H1 (cell line): ENCODE results near the gene PBX2. TPM values are rescaled to one million over a fixed set of nuclear protein-coding genes. Genes with fewer than 3 reads are reported as not detected.
A peak's percentile ranks its signal among the peaks of the same experiment; 100 is the strongest.

Source experiments
- CTCF ChIA-PET: fragments of 300-600 bp; sonication (Branson Sonifier 250); formaldehyde crosslinking; loops from one replicate; lab custom pipeline; 2021; ENCODE audit not compliant: partially characterized antibody; lab: Charles Lee
- POLR2A ChIA-PET: fragments of 300-600 bp; sonication (Branson Sonifier 250); formaldehyde crosslinking; loops from one replicate; lab custom pipeline; 2021; ENCODE audit warnings: inconsistent platforms; ENCODE audit not compliant: partially characterized antibody; lab: Charles Lee
- DNase-seq, 2 experiments: peaks; one replicate each; pipeline versions ENCODE4 v3.0.0 to v3.0.0-alpha.2; 2010 to 2022; ENCODE audit warnings: low spot score in 2 of 2, low read depth in 1 of 2, mixed read lengths in 1 of 2
- FAIRE-seq: peaks from 2 replicates; lab custom pipeline; 2011; peaks lifted over from hg19 to GRCh38; lab: Jason Lieb, UNC
- H2AFZ ChIP-seq: 2 replicates; pipeline ENCODE4 v1.8.1; 2012; ENCODE audit warnings: low read length, inconsistent platforms
- H2AK5ac ChIP-seq: 2 replicates; pipeline ENCODE4 v1.6.1; 2013; ENCODE audit warnings: low read depth, low read length
- H2BK120ac ChIP-seq: replicated peaks from 2 replicates; pipeline ENCODE3; 2013; ENCODE audit warnings: low read depth, low read length, inconsistent platforms
- H2BK12ac ChIP-seq: 2 replicates; pipeline ENCODE4 v1.6.1; 2013; ENCODE audit warnings: low read depth, low read length
- H2BK15ac ChIP-seq: 2 replicates; pipeline ENCODE4 v1.6.1; 2013; ENCODE audit warnings: low read length
- H2BK20ac ChIP-seq: 2 replicates; pipeline ENCODE4 v1.6.1; 2013; ENCODE audit warnings: low read length
- H2BK5ac ChIP-seq: 2 replicates; pipeline ENCODE4 v1.6.1; 2013; ENCODE audit warnings: low read depth, low read length
- H3K14ac ChIP-seq: 2 replicates; pipeline ENCODE4 v1.6.1; 2013; ENCODE audit warnings: inconsistent platforms; ENCODE audit not compliant: insufficient read length
- H3K18ac ChIP-seq: 2 replicates; pipeline ENCODE4 v1.6.1; 2013; ENCODE audit warnings: low read length; ENCODE audit errors: extremely low read depth
- H3K23ac ChIP-seq: 2 replicates; pipeline ENCODE4 v1.6.1; 2013; ENCODE audit warnings: inconsistent platforms; ENCODE audit not compliant: insufficient read length
- H3K23me2 ChIP-seq: 2 replicates; pipeline ENCODE4 v1.6.1; 2013; ENCODE audit warnings: low read depth, low read length
- H3K27ac ChIP-seq: 2 replicates; pipeline ENCODE4 v1.6.1; 2011; ENCODE audit warnings: low read depth, low read length, inconsistent platforms
- H3K27me3 ChIP-seq, 4 experiments: replicated peaks in 1 of 4; 1 replicate in 1 of 4; 2 replicates in 3 of 4; pipeline versions ENCODE4 v1.6.1 to v1.8.1; 2011 to 2013; ENCODE audit warnings: low read length in 3 of 4, mild to moderate bottlenecking in 3 of 4, inconsistent platforms in 2 of 4, mixed read lengths in 2 of 4, moderate library complexity in 1 of 4; ENCODE audit not compliant: control insufficient read depth in 3 of 4, insufficient read depth in 3 of 4; ENCODE audit errors: extremely low read depth in 1 of 4
- H3K36me3 ChIP-seq, 4 experiments: 2 replicates each; pipeline versions ENCODE4 v1.6.1 to v1.8.1; 2011 to 2013; ENCODE audit warnings: mild to moderate bottlenecking in 4 of 4, low read length in 3 of 4, moderate library complexity in 2 of 4, control low read depth in 1 of 4, inconsistent platforms in 1 of 4; ENCODE audit not compliant: insufficient read depth in 4 of 4, control insufficient read depth in 2 of 4
- H3K4ac ChIP-seq: replicated peaks from 2 replicates; pipeline ENCODE3; 2013; ENCODE audit warnings: low read length, low read depth, mixed read lengths, inconsistent platforms; ENCODE audit not compliant: insufficient read length
- H3K4me1 ChIP-seq, 4 experiments: replicated peaks in 1 of 4; 1 replicate in 1 of 4; 2 replicates in 3 of 4; pipeline versions ENCODE4 v1.6.1 to v1.8.1; 2011 to 2013; ENCODE audit warnings: low read length in 3 of 4, inconsistent platforms in 2 of 4, mixed read lengths in 1 of 4; ENCODE audit not compliant: insufficient read depth in 4 of 4, control insufficient read depth in 3 of 4
- H3K4me2 ChIP-seq, 2 experiments: 2 replicates each; pipeline versions ENCODE4 v1.6.1 to v1.8.1; 2011 to 2013; ENCODE audit warnings: low read depth in 2 of 2, low read length in 2 of 2, control low read depth in 1 of 2, inconsistent platforms in 1 of 2, mild to moderate bottlenecking in 1 of 2; ENCODE audit not compliant: insufficient read depth in 1 of 2
- H3K4me3 ChIP-seq, 4 experiments: fragments of 200-600, 300-600 bp in 1 of 4; sonication (generic), shearing (Covaris generic), sonication (Bioruptor Twin) in 1 of 4; 2 replicates each; pipeline versions ENCODE4 v1.5.1 to v1.8.1; 2011 to 2016; ENCODE audit warnings: low read length in 4 of 4, low read depth in 3 of 4, control low read depth in 2 of 4, inconsistent platforms in 2 of 4, mild to moderate bottlenecking in 2 of 4, mixed read lengths in 1 of 4, moderate library complexity in 1 of 4; ENCODE audit not compliant: insufficient read depth in 2 of 4; ENCODE audit errors: extremely low read depth in 1 of 4
- H3K56ac ChIP-seq: replicated peaks from 2 replicates; pipeline ENCODE3; 2013; ENCODE audit warnings: low read depth, mild to moderate bottlenecking, mixed read lengths, low read length, inconsistent platforms; ENCODE audit not compliant: insufficient read length
- H3K79me1 ChIP-seq: 2 replicates; pipeline ENCODE4 v1.6.1; 2013; ENCODE audit warnings: low read depth, low read length, control low read depth
- H3K79me2 ChIP-seq, 2 experiments: 2 replicates each; pipeline versions ENCODE4 v1.6.1 to v1.8.1; 2012 to 2013; ENCODE audit warnings: low read length in 2 of 2, mild to moderate bottlenecking in 2 of 2, inconsistent platforms in 1 of 2; ENCODE audit not compliant: insufficient read depth in 2 of 2, control insufficient read depth in 1 of 2
- H3K9ac ChIP-seq, 4 experiments: replicated peaks in 1 of 4; 1 replicate in 1 of 4; 2 replicates in 3 of 4; pipeline versions ENCODE4 v1.6.1 to v1.8.1; 2011 to 2013; ENCODE audit warnings: low read depth in 3 of 4, low read length in 3 of 4, control low read depth in 2 of 4, mild to moderate bottlenecking in 2 of 4, moderate library complexity in 2 of 4, inconsistent platforms in 1 of 4; ENCODE audit errors: extremely low read depth in 1 of 4
- H3K9me3 ChIP-seq, 2 experiments: 2 replicates each; pipeline versions ENCODE4 v1.6.1 to v1.8.1; 2012 to 2013; ENCODE audit warnings: mild to moderate bottlenecking in 2 of 2, moderate library complexity in 2 of 2, control low read depth in 1 of 2, inconsistent platforms in 1 of 2, low read depth in 1 of 2, low read length in 1 of 2, mixed read lengths in 1 of 2; ENCODE audit not compliant: insufficient read depth in 2 of 2
- H4K20me1 ChIP-seq, 2 experiments: replicated peaks in 1 of 2; 2 replicates each; pipeline versions ENCODE3 to v1.8.1; 2011 to 2013; ENCODE audit warnings: inconsistent platforms in 2 of 2, low read length in 2 of 2, mild to moderate bottlenecking in 1 of 2; ENCODE audit not compliant: insufficient read depth in 2 of 2, control insufficient read depth in 1 of 2
- H4K5ac ChIP-seq: 2 replicates; pipeline ENCODE4 v1.6.1; 2013; ENCODE audit warnings: low read length, low read depth, mixed read lengths, inconsistent platforms; ENCODE audit not compliant: insufficient read length
- H4K8ac ChIP-seq: 2 replicates; pipeline ENCODE4 v1.8.0; 2013; ENCODE audit warnings: mild to moderate bottlenecking, moderate library complexity, low read length, inconsistent platforms; ENCODE audit not compliant: insufficient read depth; ENCODE audit errors: extremely low read depth
- H4K91ac ChIP-seq: replicated peaks from 2 replicates; pipeline ENCODE3; 2013; ENCODE audit warnings: low read length, mixed read lengths, inconsistent platforms; ENCODE audit not compliant: insufficient read length
- BCL11A ChIP-seq, 2 experiments: IDR thresholded peaks; one replicate each; pipeline ENCODE4 v1.6.1; 2011; ENCODE audit warnings: low read depth in 2 of 2, low read length in 2 of 2, mild to moderate bottlenecking in 2 of 2
- BRCA1 ChIP-seq: IDR thresholded peaks from 2 replicates; pipeline ENCODE4 v1.6.1; 2012; ENCODE audit warnings: low read depth, low read length, improper control_type of control experiment
- CBX5 ChIP-seq: fragments of 300-800, 300-1000 bp; sonication (generic); IDR thresholded peaks from 2 replicates; pipeline ENCODE4 v1.7.1; 2016; ENCODE audit warnings: antibody characterized with exemption, low read length, low read depth
- CBX8 ChIP-seq: fragments of 300-800, 300-1000 bp; sonication (generic); IDR thresholded peaks from 2 replicates; pipeline ENCODE4 v1.7.1; 2016; ENCODE audit warnings: low read depth, low read length, borderline replicate concordance
- CEBPB ChIP-seq: IDR thresholded peaks from 2 replicates; pipeline ENCODE4 v1.6.1; 2012; ENCODE audit warnings: low read depth, low read length
- GABPA ChIP-seq: IDR thresholded peaks from 2 replicates; pipeline ENCODE4 v1.6.1; 2011; ENCODE audit warnings: mild to moderate bottlenecking, low read length, moderate library complexity, borderline replicate concordance; ENCODE audit not compliant: insufficient read depth
- KDM1A ChIP-seq: fragments of 200-600, 300-600 bp; sonication (generic); IDR thresholded peaks from 2 replicates; pipeline ENCODE4 v1.7.1; 2016; ENCODE audit warnings: mild to moderate bottlenecking, low read length, borderline replicate concordance
- MAFK ChIP-seq: IDR thresholded peaks from 2 replicates; pipeline ENCODE4 v1.6.1; 2012; ENCODE audit warnings: low read depth, mild to moderate bottlenecking, improper control_type of control experiment, low read length
- POLR2AphosphoS5 ChIP-seq: IDR thresholded peaks from 2 replicates; pipeline ENCODE4 v1.6.1; 2011; ENCODE audit warnings: low read depth, low read length
- RFX5 ChIP-seq: IDR thresholded peaks from 2 replicates; pipeline ENCODE4 v1.6.1; 2011; ENCODE audit warnings: low read depth, low read length, improper control_type of control experiment, borderline replicate concordance
- RNF2 ChIP-seq: fragments of 200-900, 300-1000 bp; sonication (generic); IDR thresholded peaks from 2 replicates; pipeline ENCODE4 v1.7.1; 2016; ENCODE audit warnings: borderline replicate concordance, low read depth, mild to moderate bottlenecking, antibody characterized with exemption, low read length; ENCODE audit not compliant: poor library complexity, severe bottlenecking; ENCODE audit errors: missing control alignments
- SUZ12 ChIP-seq: fragments of 200-600 bp; sonication (generic); IDR thresholded peaks from 2 replicates; pipeline ENCODE4 v1.6.1; 2012; ENCODE audit warnings: mild to moderate bottlenecking, inconsistent platforms, low read length, moderate library complexity, mixed read lengths
- WGBS, 2 experiments: shearing (Covaris generic) in 1 of 2; methylation state at CpG; one replicate each; pipeline versions ENCODE4 v1.1.6 to v1.1.7; 2013 to 2015; ENCODE audit warnings: low lambda C conversion rate in 2 of 2, mixed read lengths in 2 of 2, inconsistent platforms in 1 of 2, low coverage in 1 of 2, missing lambda C conversion rate in 1 of 2; ENCODE audit not compliant: insufficient replicate concordance in 2 of 2, insufficient coverage in 1 of 2, insufficient read length in 1 of 2; ENCODE audit errors: extremely low coverage in 1 of 2, missing lambda C conversion rate in 1 of 2; 5-methylcytosine and 5-hydroxymethylcytosine counted together
- polyA plus RNA-seq, 7 experiments: library from polyadenylated mRNA; depleted of rRNA in 3 of 7; stranded (reverse) in 5 of 7; unstranded in 2 of 7; fragments of >200 nt in 5 of 7; fragments of 200-250 nt in 2 of 7; gene quantifications; 1 replicate in 5 of 7; 2 replicates in 1 of 7; 4 replicates in 1 of 7; pipeline versions ENCODE4 v1.2.1 to v1.2.3, GENCODE V29; 2011 to 2013; ENCODE audit warnings: missing spikeins in 2 of 7, mixed read lengths in 2 of 7
- total RNA-seq: library from RNA; stranded (reverse); fragmentation: NEBNext Ultra II Directional; extraction: Animal tissue kit (Norgen Biotek cat#: 25700); gene quantifications from 2 replicates; pipeline ENCODE4 v1.2.1, GENCODE V29; 2021

PBX2 gene
- total and polyA plus RNA-seq, 2 of the 8 experiments (the other 6 are each of a cell fraction or from before 2014, with no cell fraction given): 102 to 130 TPM

GRCh38 chr6:32176476-32177182 lies 13.4 kb downstream of the PBX2 start:
- Histone ChIP-seq H3K9me3 (no peaks in the 10 kb centered on the region), H3K4ac (peak overlapping the region; percentile 88), H3K4me2 (peak overlapping the region; percentile 99 to 100), H3K23ac (no peak overlapping the region), H4K20me1 (peaks cover 3 to 6% of the 10 kb centered on the region in 2 experiments), H4K8ac (no peak overlapping the region), H2BK12ac (peak overlapping the region; percentile 86; the same call in 1 of the 2 replicates), H3K14ac (no peak overlapping the region), H3K79me1 (peaks cover 9% of the 10 kb centered on the region; the same call in 1 of the 2 replicates), H2BK15ac (no peak overlapping the region), H2AK5ac (peak overlapping the region; percentile 91), H3K56ac (peak overlapping the region; percentile 26), H4K5ac (peak overlapping the region; percentile 79), H3K27ac (peak overlapping the region; percentile 95), H2AFZ (no peak overlapping the region), H3K4me3 (peak overlapping the region; percentile 91 to 99 (median 95)), H3K9ac (peak overlapping the region; percentile 54 to 96 (median 86)), H3K79me2 (peaks cover 13 to 48% of the 10 kb centered on the region in 2 experiments), H2BK120ac (peak overlapping the region; percentile 8), H2BK5ac (peak overlapping the region; percentile 97), H3K23me2 (peaks cover 26% of the 10 kb centered on the region), H3K4me1 (peaks cover 5 to 21% (median 9%) of the 10 kb centered on the region in 4 experiments; a peak in 6 of 7 replicates), H2BK20ac (peak overlapping the region; percentile 38; the same call in 1 of the 2 replicates), H4K91ac (peak overlapping the region; percentile 73), H3K36me3 (peaks cover 2 to 19% (median 9%) of the 10 kb centered on the region in 4 experiments; a peak in 7 of 8 replicates), H3K18ac (peak overlapping the region; percentile 97), H3K27me3 (no peaks in the 10 kb centered on the region)
- ChIA-PET CTCF (interaction anchor here (0.8 to 2.4 kb wide), 5 partner anchors 10 to 78 kb away, joined by 3 to 10 read pairs (median 3); no protein-coding TSS in a partner anchor), POLR2A (interaction anchor here (0.6 to 7.9 kb wide), 18 partner anchors 9 to 795 kb away, joined by 3 to 194 read pairs (median 6); partner anchors contain the start of genes ATF6B, EGFL8, FKBPL and GPSM3)
- TF ChIP-seq GABPA (no peak), RFX5 (no peak), CEBPB (no peak), SUZ12 (no peak), KDM1A (no peak), RNF2 (no peak), CBX5 (no peak), MAFK (no peak), BRCA1 (no peak), CBX8 (no peak), BCL11A (IDR thresholded peaks at IDR 0.05; ENCODE audit: low read depth in 2 of 2, low read length in 2 of 2) (no peak), POLR2AphosphoS5 (no peak)
- DNase-seq: peak in 1 of 2 experiments; percentile 46
- FAIRE-seq: no peak
- 6 to 100% methylated on average over 1 to 5 of the region's 5 CpGs for WGBS, 2 experiments
